B cell (primary cell): Measurements from ENCODE around the gene TANGO6. TPM values are rescaled to one million over a fixed set of nuclear protein-coding genes. Genes with fewer than 3 reads are reported as not detected.

Experiments used
- ATAC-seq: fragments of 200-7000 bp; cut with Tn5 transposase; one replicate; pipeline ENCODE4 v1.10.0; 2021; ENCODE audit warnings: low read depth, mild to moderate bottlenecking, moderate number of reproducible peaks, moderate library complexity
- CTCF ChIA-PET: fragments of 350-600 bp; sonication (Branson Sonifier 250); formaldehyde crosslinking; loops from one replicate; lab custom pipeline; 2021; ENCODE audit warnings: antibody characterized with exemption, inconsistent platforms; lab: Charles Lee
- POLR2A ChIA-PET: fragments of 350-600 bp; sonication (Branson Sonifier 250); formaldehyde crosslinking; loops from one replicate; lab custom pipeline; 2021; ENCODE audit warnings: antibody characterized with exemption; lab: Charles Lee
- DNase-seq: peaks from one replicate; pipeline ENCODE4 v3.0.0; 2013
- H2AFZ ChIP-seq: 2 replicates; pipeline ENCODE4 v1.6.1; 2012; ENCODE audit warnings: mild to moderate bottlenecking, low read depth, low read length; ENCODE audit not compliant: insufficient read depth, poor library complexity, severe bottlenecking
- H3K27ac ChIP-seq, 2 donors: 1 replicate in 1 of 2; 2 replicates in 1 of 2; pipeline ENCODE4 v1.5.1; 2012 to 2013; ENCODE audit warnings: low read length in 2 of 2, mild to moderate bottlenecking in 2 of 2, moderate library complexity in 1 of 2
- H3K27me3 ChIP-seq, 4 experiments: fragments of 200-600 bp in 1 of 4; sonication (generic) in 1 of 4; replicated peaks in 1 of 4; 1 replicate in 2 of 4; 2 replicates in 2 of 4; pipeline versions ENCODE4 v1.6.1 to v1.7.0; 2013 to 2016; ENCODE audit warnings: low read length in 3 of 4, mild to moderate bottlenecking in 2 of 4, mixed read lengths in 1 of 4, moderate library complexity in 1 of 4; ENCODE audit not compliant: insufficient read depth in 4 of 4, control insufficient read depth in 3 of 4; ENCODE audit errors: control extremely low read depth in 1 of 4
- H3K36me3 ChIP-seq, 2 experiments: replicated peaks in 1 of 2; 1 replicate in 1 of 2; 2 replicates in 1 of 2; pipeline versions ENCODE4 v1.6.1 to v1.7.1; 2013; ENCODE audit warnings: low read length in 1 of 2; ENCODE audit not compliant: insufficient read depth in 2 of 2, control insufficient read depth in 1 of 2; ENCODE audit errors: control extremely low read depth in 1 of 2, extremely low read depth in 1 of 2
- H3K4me1 ChIP-seq, 2 donors: fragments of 200-600 bp in 1 of 2; sonication (generic) in 1 of 2; 1 replicate in 1 of 2; 2 replicates in 1 of 2; pipeline versions ENCODE4 v1.5.1 to v1.6.1; 2013 to 2017; ENCODE audit warnings: low read length in 2 of 2; ENCODE audit not compliant: control insufficient read depth in 2 of 2, insufficient read depth in 2 of 2
- H3K4me2 ChIP-seq: replicated peaks from 2 replicates; pipeline ENCODE3; 2012; ENCODE audit warnings: mild to moderate bottlenecking, low read depth, low read length; ENCODE audit not compliant: poor library complexity, severe bottlenecking
- H3K4me3 ChIP-seq, 5 experiments: fragments of 200-600 bp in 1 of 5; sonication (generic) in 1 of 5; 1 replicate in 3 of 5; 2 replicates in 2 of 5; pipeline versions ENCODE4 v1.5.1 to v1.7.0; 2011 to 2016; ENCODE audit warnings: low read length in 4 of 5, mild to moderate bottlenecking in 4 of 5, low read depth in 2 of 5, control low read depth in 1 of 5, moderate library complexity in 1 of 5; ENCODE audit not compliant: insufficient read depth in 1 of 5; ENCODE audit errors: control extremely low read depth in 1 of 5, extremely low read depth in 1 of 5
- H3K79me2 ChIP-seq: fragments of 200-600 bp; sonication (generic); one replicate; pipeline ENCODE4 v1.6.0; 2016; ENCODE audit warnings: low read length; ENCODE audit not compliant: control insufficient read depth, insufficient read depth
- H3K9ac ChIP-seq: fragments of 200-600 bp; sonication (generic); 2 replicates; pipeline ENCODE4 v1.6.1; 2017; ENCODE audit warnings: mild to moderate bottlenecking, low read length, moderate library complexity
- H3K9me3 ChIP-seq, 3 donors: one replicate each; pipeline versions ENCODE4 v1.6.1 to v1.7.1; 2013; ENCODE audit warnings: low read length in 2 of 3; ENCODE audit not compliant: control insufficient read depth in 2 of 3, insufficient read depth in 1 of 3; ENCODE audit errors: control extremely low read depth in 1 of 3
- H4K20me1 ChIP-seq: 2 replicates; pipeline ENCODE4 v1.6.0; 2012; ENCODE audit warnings: mild to moderate bottlenecking, low read length; ENCODE audit not compliant: insufficient read depth, control insufficient read depth, poor library complexity, severe bottlenecking
- H3K27ac Mint-ChIP-seq: one replicate; pipeline ENCODE4 v1.8.0; 2021; ENCODE audit warnings: mixed read lengths
- H3K27me3 Mint-ChIP-seq: one replicate; pipeline ENCODE4 v1.8.0; 2021; ENCODE audit warnings: mixed read lengths
- H3K4me1 Mint-ChIP-seq: one replicate; pipeline ENCODE4 v1.8.0; 2021; ENCODE audit warnings: mixed read lengths
- H3K4me3 Mint-ChIP-seq: one replicate; pipeline ENCODE4 v1.8.0; 2021; ENCODE audit warnings: mixed read lengths
- H3K9me3 Mint-ChIP-seq: one replicate; pipeline ENCODE4 v1.8.0; 2022; ENCODE audit warnings: mixed read lengths; ENCODE audit not compliant: insufficient read depth
- CTCF ChIP-seq: fragments of 200-600 bp; IDR thresholded peaks from one replicate; pipeline ENCODE4 v1.8.0; 2022; ENCODE audit warnings: antibody characterized with exemption, mild to moderate bottlenecking
- EZH2 ChIP-seq: IDR thresholded peaks from 2 replicates; pipeline ENCODE4 v1.6.1; 2012; ENCODE audit warnings: borderline replicate concordance, low read depth, mild to moderate bottlenecking, moderate library complexity, low read length; ENCODE audit not compliant: insufficient read depth, poor library complexity, severe bottlenecking
- WGBS: methylation state at CpG from one replicate; pipeline ENCODE4 v1.1.5; 2013; ENCODE audit warnings: missing lambda C conversion rate; ENCODE audit not compliant: insufficient coverage; 5-methylcytosine and 5-hydroxymethylcytosine counted together
- intact Hi-C: fragments of 100-400 bp; cut with micrococcal nuclease; formaldehyde crosslinking; loops from one replicate; pipeline ENCODE4 v1.10.0; 2022
- polyA plus RNA-seq: library from polyadenylated mRNA; depleted of rRNA; stranded (reverse); fragments of >200 nt; gene quantifications from 2 replicates; pipeline ENCODE4 v1.2.3, GENCODE V29; 2012
- total RNA-seq, 2 donors: library from RNA; stranded (reverse); fragments of 120-200 nt in 1 of 2; gene quantifications; 1 replicate in 1 of 2; 2 replicates in 1 of 2; pipeline versions ENCODE4 v1.2.3 to v1.2.4, GENCODE V29; 2013 to 2022

TANGO6 gene
- total and polyA plus RNA-seq, 2 donors (not counting 1 experiment from before 2014, with no cell fraction given), result 8.0 to 42.8 TPM

GRCh38 chr16:68806422-68806821 is 36.9 kb upstream of the TANGO6 start:
- no peaks in the 10 kb centered on the region for H3K9me3 Mint-ChIP-seq
- H3K9ac ChIP-seq, result no peak overlapping the region
- intact Hi-C loops, result no loop called here
- no peak overlapping the region for H2AFZ ChIP-seq
- no peaks in the 10 kb centered on the region for H3K36me3 ChIP-seq
- no peaks in the 10 kb centered on the region for H3K9me3 ChIP-seq
- DNase-seq (no peak), ATAC-seq (no peak)
- no peak overlapping the region for H3K4me3 ChIP-seq
- H3K79me2 ChIP-seq, result no peaks in the 10 kb centered on the region
- TF ChIP-seq CTCF (no peak), EZH2 (no peak)
- CTCF ChIA-PET, result interaction anchor here (1.2 to 2.0 kb wide), 3 partner anchors 100 to 278 kb away, joined by 3 to 5 read pairs (median 4); no protein-coding TSS in a partner anchor
- H3K27me3 ChIP-seq, result peaks cover 0 to 7% (median 2%) of the 10 kb centered on the region in 4 experiments
- H3K4me3 Mint-ChIP-seq, result no peak overlapping the region
- H3K4me2 ChIP-seq, result no peak overlapping the region
- POLR2A ChIA-PET, result no interaction called here
- no peak overlapping the region for H3K27ac ChIP-seq
- H3K27me3 Mint-ChIP-seq, result peaks cover 15% of the 10 kb centered on the region
- H3K4me1 ChIP-seq, result no peaks in the 10 kb centered on the region
- no peaks in the 10 kb centered on the region for H3K4me1 Mint-ChIP-seq
- 94% methylated on average over 1 of the region's 2 CpGs for WGBS
- H3K27ac Mint-ChIP-seq, result no peak overlapping the region
- no peaks in the 10 kb centered on the region for H4K20me1 ChIP-seq

- no peaks in the 10 kb centered on the region for H3K4me1 ChIP-seq
- Mint-ChIP-seq H3K4me3 (no peak overlapping the region), H3K27me3 (peaks cover 19% of the 10 kb centered on the region), H3K4me1 (no peaks in the 10 kb centered on the region), H3K9me3 (no peaks in the 10 kb centered on the region), H3K27ac (no peak overlapping the region)
- no peak for TF ChIP-seq EZH2
- TF ChIP-seq CTCF, result no peak
- H3K27me3 ChIP-seq, result peaks cover 0 to 7% (median 2%) of the 10 kb centered on the region in 4 experiments
- intact Hi-C loops, result no loop called here
- no peak overlapping the region for H3K4me3 ChIP-seq
- H3K4me2 ChIP-seq, result no peak overlapping the region
- no peaks in the 10 kb centered on the region for H3K9me3 ChIP-seq
- DNase-seq (no peak), ATAC-seq (no peak)
- H2AFZ ChIP-seq, result no peak overlapping the region
- no peaks in the 10 kb centered on the region for H3K79me2 ChIP-seq
- H3K27ac ChIP-seq, result no peak overlapping the region
- H3K36me3 ChIP-seq, result no peaks in the 10 kb centered on the region
- no peaks in the 10 kb centered on the region for H4K20me1 ChIP-seq
- ChIA-PET POLR2A (no interaction called here), CTCF (interaction anchor here (2.0 kb wide), 1 partner anchor 216 kb away, joined by 5 read pairs; no protein-coding TSS in a partner anchor)
- no peak overlapping the region for H3K9ac ChIP-seq
- 90% methylated on average over 1 of the region's 1 CpG for WGBS
Observed at GRCh38 chr16:68806981-68807380, 36.4 kb upstream of the TANGO6 start.
